Prostate gland (tissue), 2 donors: Measurements from ENCODE around the gene NRXN3.

Experiments
- CTCF ChIP-seq, 4 experiments: fragments of 200-600 bp in 2 of 4; fragments of 450-650 bp in 2 of 4; sonication (generic) in 2 of 4; IDR thresholded peaks; 1 replicate in 3 of 4; 2 replicates in 1 of 4; pipeline ENCODE4 v1.5.1; 2016 to 2019; ENCODE audit warnings: antibody characterized with exemption in 4 of 4, mild to moderate bottlenecking in 2 of 4, moderate library complexity in 2 of 4
- POLR2A ChIP-seq: fragments of 450-650 bp; IDR thresholded peaks from one replicate; pipeline ENCODE4 v1.6.1; 2016; ENCODE audit warnings: antibody characterized with exemption, mild to moderate bottlenecking

- no peak for TF ChIP-seq CTCF (IDR thresholded peaks at IDR 0.05)
- TF ChIP-seq POLR2A, result no peak
Observed at GRCh38 chr14:78129375-78129774, 40.8 kb upstream of the NRXN3 start.
